H9 (cell line): ENCODE data around the gene KCND2. TPM values are rescaled to one million over a fixed set of nuclear protein-coding genes. Genes with fewer than 3 reads are reported as not detected.

Source experiments
- DNase-seq: peaks from one replicate; pipeline ENCODE4 v3.0.0-alpha.2; 2017
- H2AFZ ChIP-seq: one replicate; pipeline ENCODE4 v1.6.1; 2013; ENCODE audit warnings: mild to moderate bottlenecking, low read length, control low read depth, moderate library complexity
- H2AK5ac ChIP-seq: 2 replicates; pipeline ENCODE4 v1.6.1; 2013; ENCODE audit warnings: low read length, control low read depth, mixed read lengths; ENCODE audit not compliant: insufficient read length
- H2BK120ac ChIP-seq: one replicate; pipeline ENCODE4 v1.6.1; 2013; ENCODE audit warnings: low read depth, mild to moderate bottlenecking, low read length, control low read depth, inconsistent platforms; ENCODE audit not compliant: poor library complexity, severe bottlenecking
- H2BK12ac ChIP-seq: 2 replicates; pipeline ENCODE4 v1.6.1; 2013; ENCODE audit warnings: low read length, control low read depth, mixed read lengths, low read depth; ENCODE audit not compliant: insufficient read length
- H2BK15ac ChIP-seq: 2 replicates; pipeline ENCODE4 v1.6.1; 2013; ENCODE audit warnings: low read depth, low read length, control low read depth
- H2BK20ac ChIP-seq: one replicate; pipeline ENCODE4 v1.6.1; 2013; ENCODE audit warnings: low read depth, mild to moderate bottlenecking, low read length, control low read depth, inconsistent platforms; ENCODE audit not compliant: poor library complexity, severe bottlenecking
- H2BK5ac ChIP-seq: 2 replicates; pipeline ENCODE4 v1.6.1; 2013; ENCODE audit warnings: low read length, control low read depth, mixed read lengths; ENCODE audit not compliant: insufficient read length
- H3K14ac ChIP-seq: 2 replicates; pipeline ENCODE4 v1.6.1; 2013; ENCODE audit warnings: low read length, control low read depth; ENCODE audit not compliant: insufficient read depth
- H3K18ac ChIP-seq: 2 replicates; pipeline ENCODE4 v1.6.1; 2013; ENCODE audit warnings: low read depth, mild to moderate bottlenecking, mixed read lengths, low read length, control low read depth; ENCODE audit not compliant: insufficient read length
- H3K23ac ChIP-seq: 2 replicates; pipeline ENCODE4 v1.6.1; 2013; ENCODE audit warnings: low read length, control low read depth, mixed read lengths, low read depth; ENCODE audit not compliant: insufficient read length
- H3K23me2 ChIP-seq: 2 replicates; pipeline ENCODE4 v1.6.1; 2013; ENCODE audit warnings: low read depth, mild to moderate bottlenecking, mixed read lengths, low read length, control low read depth; ENCODE audit not compliant: insufficient read length, poor library complexity, severe bottlenecking
- H3K27ac ChIP-seq: 2 replicates; pipeline ENCODE4 v1.5.1; 2013; ENCODE audit warnings: low read length, control low read depth, mixed read lengths, low read depth; ENCODE audit not compliant: insufficient read length
- H3K27me3 ChIP-seq: 2 replicates; pipeline ENCODE4 v1.6.1; 2013; ENCODE audit warnings: low read length, control low read depth, inconsistent platforms; ENCODE audit not compliant: insufficient read depth
- H3K4ac ChIP-seq: 2 replicates; pipeline ENCODE4 v1.6.1; 2013; ENCODE audit warnings: low read depth, mild to moderate bottlenecking, control low read depth, inconsistent platforms, low read length, moderate library complexity
- H3K4me1 ChIP-seq: 2 replicates; pipeline ENCODE4 v1.6.1; 2013; ENCODE audit warnings: low read length, control low read depth, inconsistent platforms; ENCODE audit not compliant: insufficient read depth
- H3K4me2 ChIP-seq: 2 replicates; pipeline ENCODE4 v1.6.1; 2013; ENCODE audit warnings: low read length, control low read depth, mixed read lengths; ENCODE audit not compliant: insufficient read length, insufficient read depth
- H3K56ac ChIP-seq: 2 replicates; pipeline ENCODE4 v1.6.1; 2013; ENCODE audit warnings: low read depth, mild to moderate bottlenecking, mixed read lengths, low read length, control low read depth; ENCODE audit not compliant: insufficient read length
- H3K79me1 ChIP-seq: 2 replicates; pipeline ENCODE4 v1.6.1; 2013; ENCODE audit warnings: low read depth, mild to moderate bottlenecking, moderate library complexity, low read length, control low read depth, inconsistent platforms; ENCODE audit not compliant: insufficient read depth, poor library complexity, severe bottlenecking
- H3K79me2 ChIP-seq: 2 replicates; pipeline ENCODE4 v1.6.1; 2013; ENCODE audit warnings: low read length, control low read depth, inconsistent platforms; ENCODE audit not compliant: insufficient read depth
- H3K9ac ChIP-seq: 2 replicates; pipeline ENCODE4 v1.6.1; 2013; ENCODE audit warnings: low read length, control low read depth, mixed read lengths; ENCODE audit not compliant: insufficient read length; ENCODE audit errors: extremely low read depth
- H3K9me3 ChIP-seq: one replicate; pipeline ENCODE4 v1.6.1; 2013; ENCODE audit warnings: low read depth, low read length, inconsistent platforms; ENCODE audit not compliant: control insufficient read depth
- H3T11ph ChIP-seq: one replicate; pipeline ENCODE4 v1.6.1; 2013; ENCODE audit warnings: mild to moderate bottlenecking, low read length, control low read depth, inconsistent platforms
- H4K20me1 ChIP-seq: one replicate; pipeline ENCODE4 v1.6.1; 2013; ENCODE audit not compliant: control insufficient read depth, insufficient read length, insufficient read depth
- H4K5ac ChIP-seq: 2 replicates; pipeline ENCODE4 v1.6.1; 2013; ENCODE audit warnings: low read depth, mild to moderate bottlenecking, mixed read lengths, low read length, control low read depth; ENCODE audit not compliant: insufficient read length
- H4K8ac ChIP-seq: replicated peaks from 2 replicates; pipeline ENCODE4 v1.6.1; 2013; ENCODE audit warnings: low read length, control low read depth, mixed read lengths, low read depth; ENCODE audit not compliant: insufficient read length
- H4K91ac ChIP-seq: 2 replicates; pipeline ENCODE4 v1.6.1; 2013; ENCODE audit warnings: low read depth, mild to moderate bottlenecking, moderate library complexity, mixed read lengths, low read length, control low read depth; ENCODE audit not compliant: insufficient read length
- H3K27ac Mint-ChIP-seq, 3 experiments: 2 replicates in 2 of 3; 3 replicates in 1 of 3; pipeline ENCODE4 v1.8.0; 2020 to 2021; ENCODE audit warnings: mixed read lengths in 3 of 3, mild to moderate bottlenecking in 1 of 3, moderate library complexity in 1 of 3
- H3K27me3 Mint-ChIP-seq: 2 replicates; pipeline ENCODE4 v1.8.0; 2021; ENCODE audit warnings: low read depth, mild to moderate bottlenecking, moderate library complexity, mixed read lengths
- H3K36me3 Mint-ChIP-seq, 3 experiments: 2 replicates in 2 of 3; 3 replicates in 1 of 3; pipeline ENCODE4 v1.8.0; 2020 to 2021; ENCODE audit warnings: low read depth in 3 of 3, mixed read lengths in 3 of 3; ENCODE audit not compliant: insufficient read depth in 1 of 3
- H3K4me1 Mint-ChIP-seq, 2 experiments: 2 replicates each; pipeline ENCODE4 v1.8.0; 2020; ENCODE audit warnings: mixed read lengths in 2 of 2
- H3K4me3 Mint-ChIP-seq, 2 experiments: 2 replicates in 1 of 2; 3 replicates in 1 of 2; pipeline ENCODE4 v1.8.0; 2020 to 2021; ENCODE audit warnings: mild to moderate bottlenecking in 2 of 2, mixed read lengths in 2 of 2, moderate library complexity in 1 of 2
- H3K9me3 Mint-ChIP-seq, 2 experiments: 2 replicates in 1 of 2; 3 replicates in 1 of 2; pipeline ENCODE4 v1.8.0; 2020; ENCODE audit warnings: mild to moderate bottlenecking in 2 of 2, mixed read lengths in 2 of 2, moderate library complexity in 1 of 2
- CTCF ChIP-seq: fragments of 200-600 bp; sonication (generic); conservative IDR thresholded peaks from 3 replicates; pipeline ENCODE4 v1.8.0; 2021; ENCODE audit warnings: antibody characterized with exemption, mild to moderate bottlenecking
- WGBS: extraction: QIAGEN DNeasy Blood & Tissue Kit; methylation state at CpG from one replicate; pipeline ENCODE4 v1.1.7; 2013; ENCODE audit warnings: missing lambda C conversion rate, low lambda C conversion rate, mixed read lengths; ENCODE audit not compliant: insufficient read length; ENCODE audit errors: extremely low coverage; 5-methylcytosine and 5-hydroxymethylcytosine counted together
- total RNA-seq: library from RNA; stranded (reverse); gene quantifications from 2 replicates; pipeline ENCODE4 v1.2.1, GENCODE V29; 2021

Gene KCND2
- total RNA-seq, 1 experiment from 2014 or later, result 6.4 TPM

- H3K79me1 ChIP-seq, result no peaks in the 10 kb centered on the region
- no peak overlapping the region for H3K4me3 Mint-ChIP-seq
- H3K27me3 Mint-ChIP-seq, result no peaks in the 10 kb centered on the region
These were observed 129.2 kb downstream of the KCND2 start for GRCh38 chr7:120402079-120402767.

More at GRCh38 chr7:120402079-120402767, 129.2 kb downstream of the KCND2 start:
- H2AFZ ChIP-seq, result no peak overlapping the region
- no peak overlapping the region for H3K18ac ChIP-seq
- no peaks in the 10 kb centered on the region; the same call in 1 of the 2 replicates for H3K4me1 ChIP-seq
- DNase-seq, result no peak
- no peak overlapping the region for H2BK12ac ChIP-seq
- no peak overlapping the region for H3K27ac ChIP-seq
- H3K4ac ChIP-seq, result no peak overlapping the region
- H3K23me2 ChIP-seq, result no peaks in the 10 kb centered on the region
- H2BK120ac ChIP-seq, result no peak overlapping the region
- no peak overlapping the region for H3K14ac ChIP-seq
- peaks cover 9 to 19% of the 10 kb centered on the region in 2 experiments for H3K4me1 Mint-ChIP-seq
- H3K9me3 Mint-ChIP-seq, result no peaks in the 10 kb centered on the region
- no peak overlapping the region for H4K91ac ChIP-seq
- H4K5ac ChIP-seq, result no peak overlapping the region
- TF ChIP-seq CTCF, result no peak
- no peak overlapping the region for H3K4me2 ChIP-seq
- WGBS, result no CpG with 5 or more reads among the region's 4 CpGs
- H3K79me2 ChIP-seq, result no peaks in the 10 kb centered on the region
- H3K23ac ChIP-seq, result no peak overlapping the region
- H3T11ph ChIP-seq, result no peak overlapping the region
- H3K56ac ChIP-seq, result no peak overlapping the region
- H3K9ac ChIP-seq, result no peak overlapping the region
- H4K20me1 ChIP-seq, result no peaks in the 10 kb centered on the region
- no peak overlapping the region for H4K8ac ChIP-seq
- no peak overlapping the region for H2BK5ac ChIP-seq
- H3K27me3 ChIP-seq, result no peaks in the 10 kb centered on the region
- peak overlapping the region in 1 of 3 experiments; percentile 81; a peak in 1 of 7 replicates for H3K27ac Mint-ChIP-seq
- no peak overlapping the region for H2AK5ac ChIP-seq
- H2BK20ac ChIP-seq, result no peak overlapping the region
- H2BK15ac ChIP-seq, result no peak overlapping the region
- no peaks in the 10 kb centered on the region for H3K36me3 Mint-ChIP-seq
- no peaks in the 10 kb centered on the region for H3K9me3 ChIP-seq
